Daoy (cell line): Measurements from ENCODE around the gene DOCK6. TPM values are rescaled to one million over a fixed set of nuclear protein-coding genes. Genes with fewer than 3 reads are reported as not detected.

Experiments
- DNase-seq: peaks from one replicate; pipeline ENCODE4 v3.0.0-alpha.2; 2015; ENCODE audit warnings: low read depth
- total RNA-seq: library from RNA; depleted of rRNA; stranded (reverse); fragments of >200 nt; shearing (Covaris generic); gene quantifications from 2 replicates; pipeline ENCODE4 v1.2.3, GENCODE V29; 2014; rRNA removed

The DOCK6 gene, protein sequence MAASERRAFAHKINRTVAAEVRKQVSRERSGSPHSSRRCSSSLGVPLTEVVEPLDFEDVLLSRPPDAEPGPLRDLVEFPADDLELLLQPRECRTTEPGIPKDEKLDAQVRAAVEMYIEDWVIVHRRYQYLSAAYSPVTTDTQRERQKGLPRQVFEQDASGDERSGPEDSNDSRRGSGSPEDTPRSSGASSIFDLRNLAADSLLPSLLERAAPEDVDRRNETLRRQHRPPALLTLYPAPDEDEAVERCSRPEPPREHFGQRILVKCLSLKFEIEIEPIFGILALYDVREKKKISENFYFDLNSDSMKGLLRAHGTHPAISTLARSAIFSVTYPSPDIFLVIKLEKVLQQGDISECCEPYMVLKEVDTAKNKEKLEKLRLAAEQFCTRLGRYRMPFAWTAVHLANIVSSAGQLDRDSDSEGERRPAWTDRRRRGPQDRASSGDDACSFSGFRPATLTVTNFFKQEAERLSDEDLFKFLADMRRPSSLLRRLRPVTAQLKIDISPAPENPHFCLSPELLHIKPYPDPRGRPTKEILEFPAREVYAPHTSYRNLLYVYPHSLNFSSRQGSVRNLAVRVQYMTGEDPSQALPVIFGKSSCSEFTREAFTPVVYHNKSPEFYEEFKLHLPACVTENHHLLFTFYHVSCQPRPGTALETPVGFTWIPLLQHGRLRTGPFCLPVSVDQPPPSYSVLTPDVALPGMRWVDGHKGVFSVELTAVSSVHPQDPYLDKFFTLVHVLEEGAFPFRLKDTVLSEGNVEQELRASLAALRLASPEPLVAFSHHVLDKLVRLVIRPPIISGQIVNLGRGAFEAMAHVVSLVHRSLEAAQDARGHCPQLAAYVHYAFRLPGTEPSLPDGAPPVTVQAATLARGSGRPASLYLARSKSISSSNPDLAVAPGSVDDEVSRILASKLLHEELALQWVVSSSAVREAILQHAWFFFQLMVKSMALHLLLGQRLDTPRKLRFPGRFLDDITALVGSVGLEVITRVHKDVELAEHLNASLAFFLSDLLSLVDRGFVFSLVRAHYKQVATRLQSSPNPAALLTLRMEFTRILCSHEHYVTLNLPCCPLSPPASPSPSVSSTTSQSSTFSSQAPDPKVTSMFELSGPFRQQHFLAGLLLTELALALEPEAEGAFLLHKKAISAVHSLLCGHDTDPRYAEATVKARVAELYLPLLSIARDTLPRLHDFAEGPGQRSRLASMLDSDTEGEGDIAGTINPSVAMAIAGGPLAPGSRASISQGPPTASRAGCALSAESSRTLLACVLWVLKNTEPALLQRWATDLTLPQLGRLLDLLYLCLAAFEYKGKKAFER (N-terminal part only)
- 2.9 and 4.3 TPM in 2 replicates for total RNA-seq

DNA sequence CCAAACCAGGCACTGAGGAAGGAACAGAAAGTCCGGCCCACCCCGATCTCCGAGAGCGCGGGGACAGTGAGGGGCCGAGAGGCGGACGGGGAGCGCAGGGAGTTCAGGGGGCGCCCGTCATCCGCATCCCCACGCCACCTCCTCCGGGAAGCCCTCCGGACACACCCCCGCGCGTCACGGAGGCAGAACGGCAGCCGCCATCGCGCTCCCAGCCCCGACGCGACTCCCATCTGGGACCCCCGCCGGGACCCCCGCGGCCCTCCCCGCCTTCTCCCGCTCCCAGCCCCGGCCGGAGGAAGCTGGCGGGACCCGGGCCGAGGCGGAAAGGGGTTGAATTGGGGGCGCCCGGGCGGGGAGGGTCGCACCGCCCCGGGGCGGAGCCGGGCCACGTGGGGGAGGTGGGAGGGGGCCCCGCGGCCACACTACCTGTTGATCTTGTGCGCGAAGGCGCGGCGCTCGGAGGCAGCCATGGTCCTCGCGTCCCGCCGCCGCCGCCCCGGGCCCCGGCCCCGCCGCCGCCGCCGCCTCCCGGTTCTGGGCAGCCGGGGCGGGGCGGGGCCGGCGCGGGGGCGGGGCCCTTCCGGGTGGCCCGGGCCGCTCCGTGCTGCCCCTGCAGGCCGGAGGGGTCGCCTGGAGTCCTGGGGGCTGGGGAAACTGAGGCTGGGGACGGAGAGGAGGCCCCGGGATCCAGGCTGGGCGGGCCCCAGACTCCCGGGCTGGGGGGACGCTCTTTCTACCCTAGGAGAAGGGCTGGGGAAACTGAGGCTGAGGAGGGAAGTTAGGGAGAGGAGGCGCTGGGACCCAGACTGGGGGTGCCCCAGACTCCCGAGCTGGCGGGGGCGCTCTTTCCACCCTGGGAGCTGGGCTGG, at the start of gene DOCK6:
DOCK6 (minus strand) TSS at position 554 of the 869 bp plus-strand sequence; CDS start at position 470, 84 bp downstream.
- peak; percentile 49 for DNase-seq

DNA sequence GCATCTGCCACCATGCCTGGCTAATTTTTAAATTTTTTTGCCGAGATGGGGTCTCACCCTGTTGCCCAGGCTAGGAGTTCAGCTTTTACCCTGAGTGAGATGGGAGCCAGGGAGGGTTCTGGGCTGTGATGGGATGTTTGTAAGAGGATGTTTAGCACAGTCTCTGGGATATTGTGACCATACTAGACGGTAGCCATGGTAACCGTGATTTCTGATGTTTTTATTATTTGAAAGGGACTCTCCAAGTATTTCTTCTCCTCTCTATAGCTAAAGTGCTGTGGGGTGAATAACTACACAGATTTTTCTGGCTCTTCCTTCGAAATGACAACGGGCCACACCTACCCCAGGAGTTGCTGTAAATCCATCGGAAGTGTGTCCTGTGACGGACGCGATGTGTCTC, 44.0 kb upstream of the DOCK6 start:
- DNase-seq = no peak

DNA sequence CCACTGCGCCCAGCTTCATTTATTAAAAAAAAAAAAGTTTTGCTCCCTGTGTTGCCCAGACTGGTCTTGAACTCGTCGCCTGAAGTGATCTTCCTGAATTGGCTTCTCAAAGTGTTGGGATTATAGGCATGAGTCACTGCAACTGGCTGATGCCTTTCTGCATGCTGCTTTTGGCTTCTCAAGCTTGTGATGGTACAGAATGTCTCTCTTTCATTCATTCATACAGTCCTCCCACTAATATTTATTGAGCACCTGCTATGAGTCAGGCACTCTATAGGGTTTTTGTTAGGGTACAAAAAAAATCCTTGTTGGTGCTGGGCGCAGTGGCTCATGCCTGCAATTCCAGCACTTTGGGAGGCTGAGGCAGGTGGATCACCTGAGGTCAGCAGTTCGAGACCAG, 42.6 kb upstream of the DOCK6 start:
- DNase-seq = no peak

DNA sequence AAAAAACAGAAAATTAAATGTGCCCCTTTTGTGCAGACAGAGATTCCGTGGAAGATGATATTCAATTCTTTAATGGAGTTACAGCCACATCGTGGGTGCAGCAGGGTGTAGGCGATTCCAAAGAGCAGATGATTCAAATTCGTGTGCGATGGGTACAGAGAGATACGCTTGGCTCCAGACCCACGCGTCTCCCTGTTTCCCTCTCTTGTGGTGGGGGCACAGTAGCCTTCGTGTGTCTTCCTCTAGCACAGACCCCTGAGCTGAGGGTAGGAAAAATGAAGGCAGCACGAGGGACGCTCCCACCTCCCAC, 38.4 kb upstream of the DOCK6 start:
- no peak for DNase-seq

DNA sequence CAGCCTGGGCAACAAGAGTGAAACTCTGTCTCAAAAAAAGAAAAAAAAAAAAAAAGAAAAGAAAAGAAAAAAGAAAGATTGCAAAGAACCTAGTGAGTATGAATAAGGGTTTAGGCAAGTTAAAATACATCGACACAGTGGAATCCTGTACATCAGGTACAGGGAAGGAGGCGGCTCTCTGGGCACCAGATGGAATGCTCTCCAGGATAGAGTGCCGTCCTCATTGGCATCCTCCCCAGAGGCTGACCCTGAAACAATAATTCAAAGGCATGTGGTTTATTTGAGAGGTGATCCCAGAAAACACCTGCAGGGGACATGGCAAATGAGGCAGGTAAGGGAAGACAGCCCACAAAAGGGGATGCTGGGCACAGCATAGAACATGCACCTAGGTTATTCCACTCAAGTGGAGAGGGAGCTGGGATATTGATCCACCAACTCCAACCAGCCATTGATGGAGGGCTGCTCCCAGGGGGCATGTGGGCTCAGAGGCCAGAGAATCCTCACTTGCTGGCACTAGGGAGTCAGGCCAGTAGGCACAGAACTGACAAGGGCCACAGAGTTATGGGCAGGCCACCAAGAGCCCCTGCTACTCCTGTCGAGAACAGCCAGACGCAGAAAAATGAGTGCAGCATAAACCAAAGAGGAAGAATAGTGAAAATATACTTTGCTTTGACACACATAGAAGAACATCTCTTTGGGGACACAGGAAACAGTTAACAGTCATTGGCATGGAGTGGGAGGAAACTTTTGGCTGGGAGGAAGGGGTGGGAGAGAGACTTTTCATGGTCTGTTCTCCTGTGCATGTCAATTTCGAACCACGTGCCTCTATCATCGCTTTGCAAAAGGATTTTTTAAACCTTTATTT, 37.9 kb upstream of the DOCK6 start:
- DNase-seq = no peak

DNA sequence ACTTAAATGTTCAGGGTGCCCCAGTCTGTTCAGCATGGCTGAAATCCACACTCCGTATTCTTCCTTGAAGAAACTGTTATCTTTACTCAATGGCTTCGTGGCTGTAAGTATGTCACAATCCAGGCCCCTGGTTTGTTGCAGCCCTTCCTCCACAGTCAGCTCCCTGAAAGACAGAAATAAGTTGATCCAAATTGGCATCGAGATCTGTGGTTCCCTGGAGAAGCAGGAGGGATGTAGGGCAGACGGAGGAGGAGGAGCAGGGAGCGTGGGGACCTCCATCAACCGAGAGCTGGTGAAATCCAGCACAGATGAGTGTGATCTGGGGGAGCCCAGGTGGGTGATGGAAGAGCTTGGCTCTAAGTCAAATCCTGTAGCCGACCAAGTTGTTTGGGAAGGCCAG, 33.9 kb upstream of the DOCK6 start:
- no peak for DNase-seq

DNA sequence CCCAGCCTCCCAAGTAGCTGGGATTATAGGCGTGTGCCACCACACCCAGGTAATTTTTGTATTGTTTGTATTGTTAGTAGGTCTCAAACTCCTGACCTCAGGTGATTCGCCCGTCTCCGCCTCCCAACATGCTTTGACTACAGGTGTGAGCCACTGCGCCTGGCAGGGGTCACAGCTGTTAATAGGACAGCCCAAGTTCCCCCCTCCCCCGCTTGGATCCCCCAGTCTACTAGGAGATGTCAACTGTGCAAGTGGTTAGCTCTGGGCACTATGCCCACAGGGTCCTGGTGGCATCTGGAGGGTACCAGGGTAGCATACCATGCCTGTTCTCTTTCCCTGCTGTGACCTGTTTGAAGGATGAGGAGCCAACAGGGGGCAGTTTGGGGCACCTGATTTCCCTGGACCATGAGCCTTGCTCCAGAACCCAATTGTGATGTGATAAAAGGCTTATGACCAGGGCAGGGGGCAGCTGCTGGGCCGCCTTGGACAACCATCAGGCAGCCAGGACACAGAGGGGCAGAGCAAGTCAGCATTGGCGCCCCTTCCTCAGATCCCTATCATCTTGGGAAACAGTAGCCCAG, 33.4 kb upstream of the DOCK6 start, which contains the start of gene TSPAN16:
TSPAN16 (plus strand) TSS at position 496 of the 581 bp plus-strand sequence. CDS start 138 bp downstream, outside the sequence.
- DNase-seq = no peak

DNA sequence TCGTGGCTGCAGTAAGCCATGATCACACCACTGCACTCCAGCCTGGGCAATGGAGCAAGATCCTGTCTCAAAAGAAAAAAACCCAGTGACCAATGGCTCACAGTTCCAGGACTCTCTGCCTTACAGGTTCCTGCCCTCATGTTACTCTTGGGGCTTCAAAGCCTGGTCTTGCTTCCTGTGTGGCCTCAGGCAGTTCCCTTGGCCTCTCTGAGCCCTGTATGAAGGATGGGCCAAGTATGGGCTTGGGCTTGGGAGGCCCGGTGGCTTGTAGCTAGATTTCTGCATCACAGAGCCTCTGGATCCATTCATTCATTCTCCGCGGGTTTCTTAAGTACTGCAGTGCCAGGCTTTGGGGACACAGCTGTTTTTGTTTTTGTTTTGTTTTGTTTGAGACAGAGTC, 32.9 kb upstream of the DOCK6 start:
- DNase-seq = no peak

DNA sequence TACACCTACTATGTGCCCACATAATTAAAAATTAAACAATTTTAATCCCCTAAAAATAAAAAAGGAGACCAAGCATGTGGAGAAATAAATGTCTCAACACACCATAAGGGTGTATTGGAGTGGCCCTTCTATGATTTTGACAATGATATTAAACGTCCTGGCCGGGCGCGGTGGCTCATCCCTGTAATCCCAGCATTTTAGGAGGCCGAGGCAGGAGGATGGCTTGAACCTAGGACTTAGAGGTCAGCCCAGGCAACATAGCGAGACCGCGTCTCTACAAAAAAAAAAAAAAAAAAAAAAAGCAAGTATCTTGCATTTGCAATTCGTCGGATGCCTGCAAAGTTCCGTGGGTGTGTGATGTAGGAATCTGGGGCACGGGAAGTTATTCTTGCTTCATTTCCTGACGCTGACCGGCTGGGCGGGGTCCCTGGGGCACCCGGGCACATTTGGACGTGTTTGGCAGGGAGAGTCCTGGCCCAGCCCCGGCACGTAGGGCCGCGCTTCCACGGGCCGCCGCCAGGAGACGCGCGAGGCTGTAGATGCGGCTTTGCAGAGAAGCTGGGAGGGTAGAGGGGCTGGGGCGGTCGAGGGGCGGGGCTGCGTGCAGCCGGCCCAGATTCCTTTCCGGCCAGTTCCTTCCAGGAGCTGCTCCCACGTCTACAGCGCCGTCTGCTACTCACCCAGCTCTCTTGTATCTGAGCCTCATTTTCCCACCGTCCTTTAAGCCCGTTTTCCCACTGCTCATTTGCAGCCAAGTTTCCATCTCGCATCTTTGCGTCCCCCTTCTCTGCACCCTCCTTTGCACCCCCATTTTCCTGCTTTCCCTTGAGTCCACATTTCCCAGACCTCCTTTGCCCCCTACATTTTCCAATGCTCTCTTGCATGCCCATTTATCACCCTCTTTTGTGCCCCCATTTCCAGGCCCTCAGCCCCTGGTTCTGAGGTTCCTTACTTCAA, 31.4 kb upstream of the DOCK6 start:
- peak; percentile 96 for DNase-seq

DNA sequence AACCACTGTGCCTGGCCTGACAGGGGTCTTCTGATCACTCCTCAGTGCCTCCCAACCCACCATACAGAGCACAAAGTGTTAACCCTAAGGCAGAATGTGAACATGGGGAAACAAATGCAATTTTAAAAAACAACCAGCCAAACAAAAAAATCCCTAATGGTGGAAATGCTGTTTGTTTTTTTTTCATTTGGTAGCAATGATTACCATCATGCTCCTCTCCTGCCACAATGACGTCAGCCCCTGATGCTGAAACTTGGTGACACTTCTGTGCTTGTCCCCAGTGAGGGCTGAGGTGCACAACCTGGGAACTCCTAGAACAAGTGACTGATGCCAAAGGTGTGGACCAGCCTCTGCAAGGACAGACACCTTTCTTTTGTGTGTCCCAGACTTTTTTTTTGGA, 29.7 kb upstream of the DOCK6 start:
- no peak for DNase-seq

DNA sequence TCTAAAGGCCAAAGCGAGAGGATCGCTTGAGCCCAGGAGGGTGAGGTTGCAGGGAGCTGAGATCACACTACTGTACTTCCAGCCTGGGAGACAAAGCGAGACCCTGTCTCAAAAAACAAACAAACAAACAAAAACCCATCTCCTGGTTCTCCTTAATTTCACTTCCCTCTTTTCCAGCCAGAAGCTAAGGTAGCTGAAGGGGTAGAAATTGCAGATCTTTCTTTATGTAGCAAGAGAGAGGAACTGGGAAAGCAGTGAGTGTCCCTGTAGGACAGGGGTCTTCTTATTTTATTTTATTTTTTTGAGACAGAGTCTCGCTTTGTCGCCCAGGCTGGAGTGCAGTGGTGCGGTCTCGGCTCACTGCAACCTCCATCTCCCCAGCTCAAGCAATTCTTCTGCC, 29.1 kb upstream of the DOCK6 start:
- no peak for DNase-seq

DNA sequence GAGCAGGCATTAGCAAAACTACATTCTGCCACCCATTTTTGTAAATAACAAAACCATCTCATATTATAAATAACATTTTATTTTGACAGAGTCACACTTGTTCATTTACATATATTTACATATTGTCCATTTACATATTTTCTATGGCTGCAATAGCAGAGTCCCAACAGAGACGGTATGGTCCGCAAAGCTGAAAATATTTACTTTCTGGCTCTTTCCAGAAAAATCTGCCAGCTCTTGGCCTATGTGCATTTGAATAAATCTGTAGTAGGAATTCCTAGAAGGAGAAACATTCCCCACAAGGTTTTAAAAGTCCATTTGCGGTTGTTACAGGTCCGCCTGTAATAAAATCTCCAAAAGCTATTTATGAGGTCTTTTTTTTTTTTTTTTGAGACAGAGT, 27.9 kb upstream of the DOCK6 start:
- DNase-seq = no peak

DNA sequence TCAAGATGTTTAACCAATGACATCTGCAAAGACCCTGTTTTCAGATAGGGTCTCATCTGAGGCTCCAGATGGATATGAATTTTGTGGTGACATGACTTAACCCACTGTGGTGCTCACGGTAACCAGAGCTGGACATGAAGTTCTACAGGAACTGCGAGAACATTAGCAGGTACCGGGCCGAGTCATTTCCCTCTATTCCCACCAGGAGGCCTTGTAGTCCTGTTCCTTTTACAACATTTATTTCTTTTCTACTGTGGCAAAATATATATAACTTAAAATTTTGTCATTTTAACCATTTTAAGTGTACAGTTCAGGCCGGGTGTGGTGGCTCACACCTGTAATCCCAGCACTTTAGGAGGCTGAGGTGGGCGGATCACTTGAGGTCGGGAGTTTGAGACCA, 26.0 kb upstream of the DOCK6 start:
- DNase-seq = no peak

DNA sequence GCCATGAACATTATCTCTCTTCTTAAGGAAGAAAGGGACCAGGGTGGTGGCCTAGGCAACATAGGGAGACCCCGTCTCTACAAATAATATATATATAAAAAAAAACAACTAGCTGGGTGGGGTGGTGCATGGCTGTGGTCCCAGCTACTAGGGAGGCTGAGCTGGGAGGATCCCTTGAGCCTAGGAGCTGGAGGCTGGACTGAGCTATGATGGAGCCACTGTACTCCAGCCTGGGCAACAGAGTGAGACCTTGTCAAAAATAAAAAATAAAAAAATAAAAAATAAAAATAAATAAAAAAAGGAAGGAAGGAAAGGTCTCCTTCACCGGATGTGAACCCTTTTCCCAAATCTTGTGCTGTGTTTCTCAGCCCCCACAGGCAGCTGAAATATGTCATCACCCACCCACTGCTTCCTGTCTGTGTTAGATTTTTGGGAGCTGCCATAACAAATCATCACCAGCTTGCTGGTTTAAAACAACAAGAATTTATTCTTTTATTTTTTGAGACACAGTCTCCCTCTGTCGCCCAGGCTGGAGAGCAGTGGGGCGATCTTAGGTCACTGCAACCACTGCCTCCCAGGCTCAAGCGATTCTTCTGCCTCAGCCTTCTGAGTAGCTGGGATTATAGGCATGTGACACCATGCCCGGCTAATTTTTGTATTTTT, 24.1 kb upstream of the DOCK6 start:
- peak; percentile 50 for DNase-seq

DNA sequence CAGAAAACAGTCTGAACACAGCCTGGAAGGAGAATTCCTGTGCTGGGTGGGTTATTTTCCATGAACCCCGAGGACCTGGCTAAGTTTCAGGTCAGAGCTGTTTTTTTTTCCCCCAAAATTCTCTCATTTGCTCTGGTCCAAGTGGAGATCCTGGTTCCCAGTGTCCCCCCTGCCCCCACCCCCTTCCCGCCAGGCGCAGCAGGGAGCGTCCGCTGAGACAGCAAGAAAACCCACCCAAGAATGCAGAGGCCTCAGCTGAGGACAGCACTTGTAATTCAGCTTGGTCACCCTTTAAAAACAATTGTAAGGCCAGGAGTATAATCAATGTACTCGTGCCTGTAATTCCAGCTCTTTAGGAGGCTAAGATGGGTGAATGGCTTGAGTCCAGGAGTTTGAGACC, 22.2 kb upstream of the DOCK6 start:
- DNase-seq = no peak

DNA sequence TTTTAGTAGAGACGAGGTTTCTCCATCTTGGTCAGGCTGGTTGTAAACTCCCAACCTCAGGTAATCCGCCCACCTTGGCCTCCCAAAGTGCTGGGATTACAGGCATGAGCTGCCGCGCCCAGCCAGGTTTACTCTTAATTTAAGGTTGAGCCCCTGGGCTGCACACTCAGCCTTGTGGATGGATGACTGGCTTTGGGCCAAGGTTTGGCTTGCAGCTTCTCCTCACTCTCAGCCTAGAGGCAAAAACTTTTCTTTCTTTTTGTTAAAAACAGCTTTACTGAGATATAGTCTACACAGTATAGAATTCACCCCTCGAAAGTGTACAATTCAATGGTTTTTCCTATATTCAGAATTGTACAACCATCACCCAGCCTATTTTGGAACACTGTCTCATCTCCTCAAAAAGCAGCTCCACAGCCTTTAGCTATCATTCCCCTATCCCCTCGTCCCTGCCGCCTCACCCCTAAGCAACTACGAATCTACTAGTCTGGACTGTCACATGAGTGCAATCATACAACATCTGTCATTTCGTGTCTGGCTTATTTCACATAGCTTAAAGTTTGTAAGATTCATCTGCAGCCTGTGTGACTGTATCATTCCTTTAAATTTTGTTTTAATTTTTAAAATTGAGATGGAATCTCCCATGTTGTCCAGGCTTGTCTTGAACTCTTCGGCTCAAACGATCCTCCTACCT, 19.2 kb upstream of the DOCK6 start:
- no peak for DNase-seq

DNA sequence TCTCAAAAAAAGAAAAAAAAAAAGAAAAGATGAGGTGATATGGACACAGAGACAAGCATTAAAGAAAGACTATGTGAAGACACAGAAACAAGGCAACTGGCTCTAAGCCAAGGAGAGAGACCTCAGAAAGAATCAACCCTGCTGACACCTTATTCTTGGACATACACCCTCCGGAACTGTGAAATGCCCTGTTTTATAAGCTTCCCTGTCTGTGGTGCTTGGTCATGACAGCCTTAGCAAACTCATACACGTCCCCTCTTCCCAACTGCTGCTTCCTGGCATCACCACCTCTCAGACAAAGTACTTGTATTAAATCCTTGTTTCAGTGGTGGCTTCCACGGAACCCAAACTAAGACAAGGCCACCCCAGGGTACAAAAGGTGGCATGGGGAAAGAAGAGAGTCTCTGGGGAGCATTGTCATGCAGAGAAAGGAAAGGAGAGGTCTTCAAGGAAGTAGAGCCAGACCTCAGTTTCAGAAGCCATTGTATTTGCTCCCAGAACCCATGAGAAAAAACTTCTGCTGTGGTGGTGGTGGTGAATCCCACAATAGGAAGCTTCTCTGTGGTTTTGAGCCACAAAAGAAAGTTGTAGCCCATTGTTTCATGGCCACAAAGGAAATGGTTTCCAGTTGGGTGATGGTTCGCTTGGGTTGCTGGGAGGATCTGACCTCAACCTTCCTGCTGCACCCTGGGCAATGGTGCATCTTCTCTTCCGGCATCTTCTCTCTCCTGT, 17.3 kb upstream of the DOCK6 start:
- DNase-seq = peak; percentile 43
